ENCODE results near the gene COA3.

- no peak for TF ChIP-seq CTCF (IDR thresholded peaks at IDR 0.05)
- TF ChIP-seq POLR2A (IDR thresholded peaks at IDR 0.05), result no peak
These were observed 43.7 kb downstream of the COA3 start for GRCh38 chr17:42754782-42755181.

All from uterus (tissue), 2 donors.